Erythroblast (primary cell): Measurements from ENCODE around the gene GMPPB.

Experiments used
- GATA1 ChIP-seq: IDR thresholded peaks from 2 replicates; pipeline ENCODE4 v1.6.1; 2011; ENCODE audit warnings: low read depth, mild to moderate bottlenecking, control low read depth, low read length, moderate library complexity
- POLR2A ChIP-seq: IDR thresholded peaks from 2 replicates; pipeline ENCODE4 v1.6.1; 2011; ENCODE audit warnings: mild to moderate bottlenecking, low read length

- TF ChIP-seq POLR2A (no peak), GATA1 (no peak)
These were observed 8.8 kb upstream of the GMPPB start for GRCh38 chr3:49732597-49732996.
